Mesenchymal stem cell (in vitro differentiated cells and primary cell): Measurements from ENCODE around the gene S100A5.

ENCODE experiments used
- DNase-seq: peaks from one replicate; pipeline ENCODE4 v3.0.0-alpha.2; 2013
- H2AFZ ChIP-seq: one replicate; pipeline ENCODE4 v1.6.1; 2013; ENCODE audit warnings: low read depth, mild to moderate bottlenecking, control low read depth, inconsistent platforms, low read length, moderate library complexity
- H2AK5ac ChIP-seq: 2 replicates; pipeline ENCODE4 v1.6.1; 2013; ENCODE audit warnings: low read length, moderate library complexity, mild to moderate bottlenecking, inconsistent platforms; ENCODE audit not compliant: severe bottlenecking
- H2BK120ac ChIP-seq: one replicate; pipeline ENCODE4 v1.6.1; 2013; ENCODE audit warnings: low read depth, mild to moderate bottlenecking, inconsistent platforms, low read length, moderate library complexity
- H2BK12ac ChIP-seq, 2 experiments: one replicate each; pipeline ENCODE4 v1.6.1; 2013; ENCODE audit warnings: inconsistent platforms in 2 of 2, low read length in 2 of 2, mild to moderate bottlenecking in 2 of 2, moderate library complexity in 2 of 2, control low read depth in 1 of 2
- H2BK15ac ChIP-seq: one replicate; pipeline ENCODE4 v1.6.1; 2013; ENCODE audit warnings: mild to moderate bottlenecking, low read depth, inconsistent platforms; ENCODE audit not compliant: poor library complexity, severe bottlenecking
- H2BK5ac ChIP-seq: 2 replicates; pipeline ENCODE4 v1.6.1; 2013; ENCODE audit warnings: low read depth, mild to moderate bottlenecking, low read length, control low read depth, inconsistent platforms; ENCODE audit not compliant: poor library complexity, severe bottlenecking
- H3K14ac ChIP-seq, 2 experiments: one replicate each; pipeline ENCODE4 v1.6.1; 2013; ENCODE audit warnings: inconsistent platforms in 2 of 2, low read length in 2 of 2, control low read depth in 1 of 2, mild to moderate bottlenecking in 1 of 2, moderate library complexity in 1 of 2
- H3K18ac ChIP-seq, 2 experiments: one replicate each; pipeline ENCODE4 v1.6.1; 2013; ENCODE audit warnings: inconsistent platforms in 2 of 2, low read length in 2 of 2, control low read depth in 1 of 2, low read depth in 1 of 2, mild to moderate bottlenecking in 1 of 2
- H3K23ac ChIP-seq, 2 experiments: one replicate each; pipeline ENCODE4 v1.6.1; 2013; ENCODE audit warnings: inconsistent platforms in 2 of 2, low read length in 2 of 2, mild to moderate bottlenecking in 2 of 2, moderate library complexity in 2 of 2, control low read depth in 1 of 2
- H3K27ac ChIP-seq: 2 replicates; pipeline ENCODE4 v1.5.1; 2013; ENCODE audit warnings: mild to moderate bottlenecking, moderate library complexity, low read length, control low read depth, inconsistent platforms; ENCODE audit not compliant: poor library complexity, severe bottlenecking
- H3K27me3 ChIP-seq, 2 experiments: 2 replicates each; pipeline versions ENCODE4 v1.6.1 to v1.7.0; 2013; ENCODE audit warnings: low read length in 2 of 2, mild to moderate bottlenecking in 2 of 2, moderate library complexity in 2 of 2, control low read depth in 1 of 2, inconsistent platforms in 1 of 2; ENCODE audit not compliant: control insufficient read depth in 1 of 2, insufficient read depth in 1 of 2
- H3K36me3 ChIP-seq, 2 experiments: 2 replicates each; pipeline versions ENCODE4 v1.6.1 to v1.7.0; 2013; ENCODE audit warnings: low read length in 2 of 2, control low read depth in 1 of 2, inconsistent platforms in 1 of 2, low read depth in 1 of 2, mild to moderate bottlenecking in 1 of 2; ENCODE audit not compliant: insufficient read depth in 2 of 2, control insufficient read depth in 1 of 2
- H3K4ac ChIP-seq, 2 experiments: one replicate each; pipeline ENCODE4 v1.6.1; 2013; ENCODE audit warnings: inconsistent platforms in 2 of 2, low read length in 2 of 2, mild to moderate bottlenecking in 2 of 2, moderate library complexity in 2 of 2, control low read depth in 1 of 2, low read depth in 1 of 2
- H3K4me1 ChIP-seq: 2 replicates; pipeline ENCODE4 v1.6.1; 2013; ENCODE audit warnings: low read depth, low read length, control low read depth; ENCODE audit not compliant: control insufficient read depth, insufficient read depth
- H3K4me2 ChIP-seq: 2 replicates; pipeline ENCODE4 v1.6.1; 2013; ENCODE audit warnings: low read length, mild to moderate bottlenecking, inconsistent platforms; ENCODE audit not compliant: poor library complexity, severe bottlenecking
- H3K4me3 ChIP-seq, 2 experiments: 2 replicates each; pipeline versions ENCODE4 v1.5.1 to v1.7.0; 2013; ENCODE audit warnings: low read length in 2 of 2, mild to moderate bottlenecking in 2 of 2, control low read depth in 1 of 2, low read depth in 1 of 2; ENCODE audit not compliant: insufficient read depth in 1 of 2
- H3K79me1 ChIP-seq: replicated peaks from 2 replicates; pipeline ENCODE4 v1.6.1; 2013; ENCODE audit warnings: mild to moderate bottlenecking, control low read depth, low read length, inconsistent platforms; ENCODE audit not compliant: poor library complexity, severe bottlenecking
- H3K9ac ChIP-seq: 2 replicates; pipeline ENCODE4 v1.7.0; 2013; ENCODE audit warnings: mild to moderate bottlenecking, low read length, moderate library complexity
- H3K9me3 ChIP-seq: 2 replicates; pipeline ENCODE4 v1.7.0; 2013; ENCODE audit warnings: mild to moderate bottlenecking, low read length; ENCODE audit not compliant: control insufficient read depth
- H4K8ac ChIP-seq: one replicate; pipeline ENCODE4 v1.6.1; 2013; ENCODE audit warnings: inconsistent platforms, mild to moderate bottlenecking, low read length, moderate library complexity
- H4K91ac ChIP-seq: one replicate; pipeline ENCODE4 v1.6.1; 2013; ENCODE audit warnings: mild to moderate bottlenecking, low read length, inconsistent platforms
- WGBS: methylation state at CpG from one replicate; pipeline ENCODE4 v1.1.7; 2013; ENCODE audit warnings: mixed read lengths; 5-methylcytosine and 5-hydroxymethylcytosine counted together

The S100A5 gene

GRCh38 chr1:153543736-153544135 lies 3.0 kb upstream of the S100A5 start:
- no peaks in the 10 kb centered on the region for H3K27me3 ChIP-seq
- H3K27ac ChIP-seq = no peak overlapping the region
- no peak overlapping the region for H3K14ac ChIP-seq
- H2AFZ ChIP-seq = no peak overlapping the region
- H3K18ac ChIP-seq = no peak overlapping the region
- H4K8ac ChIP-seq = no peak overlapping the region
- no peak overlapping the region for H4K91ac ChIP-seq
- H3K79me1 ChIP-seq = peaks cover 15% of the 10 kb centered on the region
- peaks cover 12 to 25% of the 10 kb centered on the region in 2 experiments for H3K36me3 ChIP-seq
- H3K9ac ChIP-seq = peak overlapping the region; percentile 95
- H2BK12ac ChIP-seq = no peak overlapping the region
- H2BK120ac ChIP-seq = no peak overlapping the region
- no peak overlapping the region for H3K4me2 ChIP-seq
- no peak overlapping the region for H2BK15ac ChIP-seq
- H2BK5ac ChIP-seq = no peak overlapping the region
- peak overlapping the region; percentile 80 for H2AK5ac ChIP-seq
- DNase-seq = no peak
- WGBS = 95% methylated on average over 3 of the region's 4 CpGs
- peak overlapping the region in 1 of 2 experiments; percentile 87 for H3K4me3 ChIP-seq
- H3K4me1 ChIP-seq = peaks cover 74% of the 10 kb centered on the region
- no peaks in the 10 kb centered on the region for H3K9me3 ChIP-seq
- H3K23ac ChIP-seq = no peak overlapping the region
- no peak overlapping the region for H3K4ac ChIP-seq

- H3K14ac ChIP-seq = no peak overlapping the region
- H3K18ac ChIP-seq = no peak overlapping the region
- peaks cover 72% of the 10 kb centered on the region for H3K4me1 ChIP-seq
- H3K9ac ChIP-seq = peak overlapping the region; percentile 95
- no peak overlapping the region for H3K4ac ChIP-seq
- H2BK15ac ChIP-seq = no peak overlapping the region
- peaks cover 12 to 25% of the 10 kb centered on the region in 2 experiments for H3K36me3 ChIP-seq
- peak overlapping the region in 1 of 2 experiments; percentile 66 for H3K23ac ChIP-seq
- H3K9me3 ChIP-seq = no peaks in the 10 kb centered on the region
- peak overlapping the region; percentile 6 to 12 for H2BK12ac ChIP-seq
- H2BK120ac ChIP-seq = no peak overlapping the region
- H4K8ac ChIP-seq = no peak overlapping the region
- H3K79me1 ChIP-seq = peaks cover 14% of the 10 kb centered on the region
- H4K91ac ChIP-seq = peak overlapping the region; percentile 49
- no peak overlapping the region for H3K4me2 ChIP-seq
- no peak overlapping the region for H2BK5ac ChIP-seq
- no peak overlapping the region for H2AFZ ChIP-seq
- no peaks in the 10 kb centered on the region for H3K27me3 ChIP-seq
- H2AK5ac ChIP-seq = peak overlapping the region; percentile 80
- peak overlapping the region in 1 of 2 experiments; percentile 87 for H3K4me3 ChIP-seq
- no peak for DNase-seq
- 90% methylated on average over 12 of the region's 13 CpGs for WGBS
- no peak overlapping the region for H3K27ac ChIP-seq
These were observed 2.4 kb upstream of the S100A5 start for GRCh38 chr1:153542956-153543711.

- Histone ChIP-seq H3K23ac (no peak overlapping the region), H3K4me1 (peaks cover 61% of the 10 kb centered on the region), H3K4ac (peak overlapping the region in 1 of 2 experiments; percentile 3), H3K9me3 (no peaks in the 10 kb centered on the region), H2BK12ac (peak overlapping the region in 1 of 2 experiments; percentile 45), H4K8ac (no peak overlapping the region), H2BK5ac (peak overlapping the region; percentile 59), H3K36me3 (peaks cover 12 to 25% of the 10 kb centered on the region in 2 experiments), H3K79me1 (peaks cover 8% of the 10 kb centered on the region), H3K14ac (no peak overlapping the region), H2AFZ (no peak overlapping the region), H3K4me3 (peak overlapping the region in 1 of 2 experiments; percentile 87), H4K91ac (peak overlapping the region; percentile 56), H3K18ac (peak overlapping the region in 1 of 2 experiments; percentile 49), H3K9ac (peak overlapping the region; percentile 95), H2AK5ac (peak overlapping the region; percentile 59), H2BK15ac (no peak overlapping the region), H2BK120ac (peak overlapping the region; percentile 49), H3K27me3 (no peaks in the 10 kb centered on the region), H3K27ac (peak overlapping the region; percentile 92), H3K4me2 (no peak overlapping the region)
- no peak for DNase-seq
- 93% methylated on average over 6 of the region's 13 CpGs for WGBS
These were observed 1.2 kb upstream of the S100A5 start for GRCh38 chr1:153541641-153542590.
